HCT116 (cell line): ENCODE measurements around the gene PNMA6E. TPM values are rescaled to one million over a fixed set of nuclear protein-coding genes. Genes with fewer than 3 reads are reported as not detected.

ENCODE experiments used
- ATAC-seq: fragments of 200-7000 bp; cut with Tn5 transposase; 2 replicates; pipeline ENCODE4 v1.9.1; 2020; ENCODE audit warnings: mild to moderate bottlenecking, moderate library complexity
- BruUV-seq: library from RNA; stranded (reverse); fragments of 400-500 nt; replicated peaks from 2 replicates; lab custom pipeline; 2021; lab: Mats Ljungman, UMichigan
- CTCF ChIA-PET: fragments of 300-600 bp; sonication (Branson Sonifier 250); formaldehyde crosslinking; loops from one replicate; lab custom pipeline; 2021; ENCODE audit warnings: antibody characterized with exemption; lab: Charles Lee
- POLR2A ChIA-PET: fragments of 300-600, 350-600 bp; sonication (Branson Sonifier 250); formaldehyde crosslinking; loops from one replicate; lab custom pipeline; 2021; ENCODE audit warnings: antibody characterized with exemption; lab: Charles Lee
- RAD21 ChIA-PET, 2 experiments: fragments of 300-600 bp; sonication (Branson Sonifier 250); formaldehyde crosslinking; loops; one replicate each; lab custom pipeline; 2023; ENCODE audit warnings: low total read pairs in 2 of 2; ENCODE audit not compliant: uncharacterized antibody in 2 of 2, unreplicated experiment in 2 of 2, low non-redundant PET in 1 of 2; lab: Charles Lee
- DNase-seq: peaks from one replicate; pipeline ENCODE4 v3.0.0-alpha.2; 2010; ENCODE audit warnings: low read depth, low spot score
- H2AFZ ChIP-seq: fragments of 200-600 bp; shearing (Covaris generic), sonication (generic); 2 replicates; pipeline ENCODE4 v1.6.1; 2017; ENCODE audit warnings: low read depth, mixed run types, mixed read lengths, antibody characterized with exemption, low read length; ENCODE audit not compliant: poor library complexity, severe bottlenecking
- H3K27ac ChIP-seq: 2 replicates; pipeline ENCODE4 v1.5.1; 2012; ENCODE audit warnings: low read depth, low read length
- H3K27me3 ChIP-seq: fragments of 200-600 bp; sonication (generic); 2 replicates; pipeline ENCODE4 v1.6.1; 2016; ENCODE audit warnings: mixed run types, low read length, mixed read lengths; ENCODE audit not compliant: insufficient read depth
- H3K36me3 ChIP-seq, 2 experiments: fragments of 200-500 bp in 1 of 2; fragments of 200-600 bp in 1 of 2; sonication (Bioruptor generic) in 1 of 2; sonication (generic) in 1 of 2; 2 replicates each; pipeline versions ENCODE4 v1.5.1 to v1.6.1; 2014 to 2016; ENCODE audit warnings: low read length in 2 of 2, inconsistent platforms in 1 of 2, mixed read lengths in 1 of 2, mixed run types in 1 of 2; ENCODE audit not compliant: insufficient read depth in 2 of 2, control insufficient read depth in 1 of 2
- H3K4me1 ChIP-seq, 2 experiments: fragments of 200-600 bp in 1 of 2; sonication (generic) in 1 of 2; 2 replicates each; pipeline versions ENCODE4 v1.5.1 to v1.6.1; 2012 to 2017; ENCODE audit warnings: low read length in 2 of 2, inconsistent platforms in 1 of 2, mild to moderate bottlenecking in 1 of 2, mixed read lengths in 1 of 2, mixed run types in 1 of 2, moderate library complexity in 1 of 2; ENCODE audit not compliant: insufficient read depth in 2 of 2, control insufficient read depth in 1 of 2
- H3K4me2 ChIP-seq: fragments of 200-600 bp; sonication (generic); 2 replicates; pipeline ENCODE4 v1.6.1; 2017; ENCODE audit warnings: mixed run types, low read length, mixed read lengths
- H3K4me3 ChIP-seq, 2 experiments: fragments of 200-600 bp in 1 of 2; sonication (generic) in 1 of 2; replicated peaks in 1 of 2; 2 replicates each; pipeline ENCODE4 v1.5.1; 2011 to 2016; ENCODE audit warnings: low read length in 2 of 2, control low read depth in 1 of 2, low read depth in 1 of 2, mild to moderate bottlenecking in 1 of 2, mixed read lengths in 1 of 2, mixed run types in 1 of 2
- H3K79me2 ChIP-seq: fragments of 200-600 bp; sonication (generic); 2 replicates; pipeline ENCODE4 v1.6.1; 2017; ENCODE audit warnings: mild to moderate bottlenecking, mixed run types, low read length, moderate library complexity, mixed read lengths; ENCODE audit not compliant: insufficient read depth
- H3K9ac ChIP-seq: fragments of 200-600 bp; sonication (generic); 2 replicates; pipeline ENCODE4 v1.6.1; 2016; ENCODE audit warnings: low read length, mixed read lengths
- H3K9me2 ChIP-seq: fragments of 200-600 bp; sonication (generic), shearing (Covaris generic); 2 replicates; pipeline ENCODE4 v1.6.1; 2017; ENCODE audit warnings: mixed run types, mild to moderate bottlenecking, moderate library complexity; ENCODE audit not compliant: insufficient read depth
- H3K9me3 ChIP-seq, 2 experiments: fragments of 200-500 bp in 1 of 2; fragments of 200-600 bp in 1 of 2; sonication (Bioruptor generic) in 1 of 2; sonication (generic) in 1 of 2; 2 replicates each; pipeline ENCODE4 v1.6.1; 2014 to 2017; ENCODE audit warnings: low read length in 2 of 2, mixed read lengths in 2 of 2, inconsistent platforms in 1 of 2, low read depth in 1 of 2, mild to moderate bottlenecking in 1 of 2, mixed run types in 1 of 2, moderate library complexity in 1 of 2; ENCODE audit not compliant: control insufficient read depth in 1 of 2, insufficient read depth in 1 of 2
- H4K20me1 ChIP-seq: fragments of 200-600 bp; sonication (generic), shearing (Covaris generic); 2 replicates; pipeline ENCODE4 v1.6.1; 2017; ENCODE audit warnings: mixed run types, mild to moderate bottlenecking, moderate library complexity; ENCODE audit not compliant: insufficient read depth
- ATF3 ChIP-seq: IDR thresholded peaks from 2 replicates; pipeline ENCODE4 v1.6.1; 2012
- CBX3 ChIP-seq: IDR thresholded peaks from 2 replicates; pipeline ENCODE4 v1.6.1; 2012; ENCODE audit warnings: low read depth
- CEBPB ChIP-seq: IDR thresholded peaks from 2 replicates; pipeline ENCODE4 v1.6.1; 2012; ENCODE audit warnings: low read depth
- CTCF ChIP-seq, 3 experiments: fragments of 200-600 bp in 1 of 3; sonication (generic) in 1 of 3; IDR thresholded peaks in 2 of 3; conservative IDR thresholded peaks in 1 of 3; 2 replicates each; pipeline ENCODE4 v1.5.1; 2012 to 2017; ENCODE audit warnings: low read depth in 2 of 3, low read length in 2 of 3, antibody characterized with exemption in 1 of 3, borderline replicate concordance in 1 of 3, control low read depth in 1 of 3, mild to moderate bottlenecking in 1 of 3, mixed read lengths in 1 of 3, mixed run types in 1 of 3, moderate library complexity in 1 of 3; ENCODE audit not compliant: insufficient read depth in 1 of 3
- ELF1 ChIP-seq: IDR thresholded peaks from 2 replicates; pipeline ENCODE4 v1.6.1; 2012; ENCODE audit warnings: low read depth, borderline replicate concordance
- EZH2 ChIP-seq: fragments of 200-600 bp; sonication (generic); IDR thresholded peaks from 2 replicates; pipeline ENCODE4 v1.6.1; 2017; ENCODE audit warnings: antibody characterized with exemption, mixed run types
- EZH2phosphoT487 ChIP-seq: fragments of 200-600 bp; IDR thresholded peaks from 2 replicates; pipeline ENCODE4 v1.6.1; 2018; ENCODE audit warnings: antibody characterized with exemption, borderline replicate concordance
- MAX ChIP-seq: IDR thresholded peaks from 2 replicates; pipeline ENCODE4 v1.6.1; 2012
- SIN3A ChIP-seq: IDR thresholded peaks from 2 replicates; pipeline ENCODE4 v1.6.1; 2012; ENCODE audit warnings: low read depth
- SP1 ChIP-seq: IDR thresholded peaks from 2 replicates; pipeline ENCODE4 v1.6.1; 2012; ENCODE audit warnings: low read depth
- TCF7L2 ChIP-seq: IDR thresholded peaks from 2 replicates; pipeline ENCODE4 v1.7.0; 2011; ENCODE audit warnings: borderline replicate concordance, inconsistent platforms; ENCODE audit not compliant: insufficient read depth, insufficient read length; ENCODE audit errors: extremely low read depth
- ZFX ChIP-seq: fragments of 450-650 bp; IDR thresholded peaks from 2 replicates; pipeline ENCODE4 v1.6.1; 2017
- ZNF274 ChIP-seq: fragments of 200-500 bp; sonication (Bioruptor generic); IDR thresholded peaks from 2 replicates; pipeline ENCODE4 v1.6.1; 2014; ENCODE audit warnings: mild to moderate bottlenecking, low read depth, low read length, inconsistent platforms
- intact Hi-C: fragments of 100-400 bp; cut with micrococcal nuclease; formaldehyde crosslinking; loops from 2 replicates; pipeline ENCODE4 v1.10.0; 2022
- total RNA-seq: library from RNA; stranded (reverse); gene quantifications from one replicate; pipeline ENCODE4 v1.2.1, GENCODE V29; 2021; ENCODE audit not compliant: unreplicated experiment

The PNMA6E gene
- total RNA-seq, 1 experiment from 2014 or later = not detected

- no peaks in the 10 kb centered on the region for H3K27me3 ChIP-seq
- H3K4me3 ChIP-seq = no peak overlapping the region
- no peak overlapping the region for H2AFZ ChIP-seq
- no peaks in the 10 kb centered on the region for H3K36me3 ChIP-seq
- POLR2A ChIA-PET = no interaction called here
- no peak overlapping the region for H3K4me2 ChIP-seq
- ATAC-seq (no peak), DNase-seq (no peak)
- no peak overlapping the region for H3K27ac ChIP-seq
- no peaks in the 10 kb centered on the region for H3K4me1 ChIP-seq
- intact Hi-C loops = no loop called here
- no peaks in the 10 kb centered on the region for H3K9me2 ChIP-seq
- no peaks in the 10 kb centered on the region for H3K79me2 ChIP-seq
- BruUV-seq = no TSS peak
- TF ChIP-seq SIN3A = no peak
- TF ChIP-seq ELF1 = no peak
- no peak for TF ChIP-seq SP1
- no peak for TF ChIP-seq ZNF274
- no peak for TF ChIP-seq EZH2phosphoT487
- TF ChIP-seq ZFX = no peak
- TF ChIP-seq EZH2 = no peak
- TF ChIP-seq CEBPB = no peak
- no peaks in the 10 kb centered on the region for H3K9me3 ChIP-seq
- RAD21 ChIA-PET = no interaction called here
- no peak overlapping the region for H3K9ac ChIP-seq
- no peaks in the 10 kb centered on the region for H4K20me1 ChIP-seq
- CTCF ChIA-PET = no interaction called here
Measured at GRCh38 chrX:153449368-153450113, 48.4 kb upstream of the PNMA6E start.

GRCh38 chrX:153448556-153449367 is 47.6 kb upstream of the PNMA6E start:
- ATAC-seq = no peak
- TF ChIP-seq ELF1 (no peak), CTCF (IDR thresholded peaks at IDR 0.05 in 2 of 3, conservative IDR thresholded peaks at IDR 0.05 in 1 of 3; ENCODE audit: borderline replicate concordance in 1 of 3, insufficient read depth in 1 of 3, low read depth in 2 of 3, low read length in 2 of 3) (no peak), ZFX (no peak), TCF7L2 (no peak), MAX (no peak), ATF3 (no peak), CBX3 (no peak)

More at GRCh38 chrX:153448556-153449367, 47.6 kb upstream of the PNMA6E start:
- Histone ChIP-seq H3K4me2 (no peak overlapping the region), H3K4me1 (peaks cover 0 to 2% of the 10 kb centered on the region in 2 experiments; a peak in 1 of 4 replicates), H4K20me1 (no peaks in the 10 kb centered on the region), H3K9ac (no peak overlapping the region), H3K27me3 (no peaks in the 10 kb centered on the region), H3K36me3 (no peaks in the 10 kb centered on the region), H2AFZ (no peak overlapping the region), H3K27ac (no peak overlapping the region), H3K9me2 (no peaks in the 10 kb centered on the region), H3K9me3 (no peaks in the 10 kb centered on the region), H3K79me2 (no peaks in the 10 kb centered on the region), H3K4me3 (no peak overlapping the region)
- no TSS peak for BruUV-seq
- RAD21 ChIA-PET = no interaction called here
- CTCF ChIA-PET = no interaction called here
- no peak for DNase-seq
- intact Hi-C loops = no loop called here
- POLR2A ChIA-PET = no interaction called here
